ENCODE results near the gene TPRG1. TPM values are rescaled to one million over a fixed set of nuclear protein-coding genes. Genes with fewer than 3 reads are reported as not detected.

TPRG1 gene
- total and polyA plus RNA-seq, 9 of the 15 experiments (the other 6 are each of a cell fraction or from before 2014, with no cell fraction given) = 0.01 TPM; not detected in 8

DNA sequence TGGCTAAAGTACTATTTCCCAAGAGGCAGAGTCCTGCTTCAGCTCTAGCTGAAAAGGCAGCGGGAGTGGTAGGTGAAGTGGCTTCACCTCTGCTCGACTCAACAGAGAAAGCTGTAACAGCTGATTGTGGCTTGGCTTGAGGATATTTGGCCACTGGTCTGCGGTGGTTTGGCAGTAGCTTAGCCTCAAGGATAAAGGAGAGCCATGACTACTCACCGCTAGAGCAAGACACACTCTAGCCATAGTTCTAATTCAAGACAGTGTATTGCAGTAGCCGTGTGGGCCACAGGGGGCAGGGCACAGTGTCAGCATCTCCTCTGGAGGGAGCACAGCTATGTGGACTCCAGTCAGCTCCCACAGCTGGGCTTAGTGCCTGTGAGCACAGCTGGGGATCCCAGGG is 23.5 kb downstream of the TPRG1 start:
- in situ Hi-C loops (cut with MboI) (no loop called here), intact Hi-C loops (cut with micrococcal nuclease) (no loop called here)
- Histone ChIP-seq H3K36me3 (ENCODE audit: control insufficient read depth, insufficient read depth, low read length) (no peaks in the 10 kb centered on the region), H3K4me3 (no peak overlapping the region), H3K27ac (ENCODE audit: extremely low read depth, low read depth, low read length) (no peak overlapping the region), H3K9me3 (replicated peaks; ENCODE audit: control insufficient read depth, insufficient read depth, low read depth, low read length) (no peaks in the 10 kb centered on the region), H3K4me1 (replicated peaks in 1 of 2; ENCODE audit: control insufficient read depth in 2 of 2, insufficient read depth in 2 of 2, low read length in 2 of 2) (no peaks in the 10 kb centered on the region), H3K79me2 (ENCODE audit: control insufficient read depth, insufficient read depth, low read length) (no peaks in the 10 kb centered on the region), H3K9me1 (ENCODE audit: control insufficient read depth, insufficient read depth, low read length) (no peaks in the 10 kb centered on the region), H4K20me1 (replicated peaks; ENCODE audit: control insufficient read depth, insufficient read depth, low read length) (no peaks in the 10 kb centered on the region), H3K4me2 (ENCODE audit: insufficient read depth, low read length) (no peak overlapping the region), H2AFZ (ENCODE audit: low read depth, low read length) (no peak overlapping the region), H3K9ac (ENCODE audit: insufficient read depth in 1 of 2, low read depth in 2 of 2, low read length in 2 of 2) (no peak overlapping the region), H3K27me3 (ENCODE audit: control insufficient read depth in 2 of 2, insufficient read depth in 2 of 2, low read length in 2 of 2) (no peaks in the 10 kb centered on the region)
- WGBS (ENCODE audit: insufficient coverage, low coverage, missing lambda C conversion rate) = 0% methylated on average over 5 of the region's 5 CpGs
- TF ChIP-seq PCBP2 (IDR thresholded peaks at IDR 0.05; ENCODE audit: low read depth, low read length, poor library complexity, severe bottlenecking) = no peak
- TF ChIP-seq RBM14 (IDR thresholded peaks at IDR 0.05; ENCODE audit: borderline replicate concordance, insufficient read depth, low read depth, low read length) = no peak
- TF ChIP-seq, protein P1, sequence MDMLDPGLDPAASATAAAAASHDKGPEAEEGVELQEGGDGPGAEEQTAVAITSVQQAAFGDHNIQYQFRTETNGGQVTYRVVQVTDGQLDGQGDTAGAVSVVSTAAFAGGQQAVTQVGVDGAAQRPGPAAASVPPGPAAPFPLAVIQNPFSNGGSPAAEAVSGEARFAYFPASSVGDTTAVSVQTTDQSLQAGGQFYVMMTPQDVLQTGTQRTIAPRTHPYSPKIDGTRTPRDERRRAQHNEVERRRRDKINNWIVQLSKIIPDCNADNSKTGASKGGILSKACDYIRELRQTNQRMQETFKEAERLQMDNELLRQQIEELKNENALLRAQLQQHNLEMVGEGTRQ (CRISPR knock-in tag; IDR thresholded peaks at IDR 0.05) = no peak
- no peak for TF ChIP-seq SRSF7 (optimal IDR thresholded peaks at IDR 0.05; ENCODE audit: low read depth, low read length)
- TF ChIP-seq, protein P2, sequence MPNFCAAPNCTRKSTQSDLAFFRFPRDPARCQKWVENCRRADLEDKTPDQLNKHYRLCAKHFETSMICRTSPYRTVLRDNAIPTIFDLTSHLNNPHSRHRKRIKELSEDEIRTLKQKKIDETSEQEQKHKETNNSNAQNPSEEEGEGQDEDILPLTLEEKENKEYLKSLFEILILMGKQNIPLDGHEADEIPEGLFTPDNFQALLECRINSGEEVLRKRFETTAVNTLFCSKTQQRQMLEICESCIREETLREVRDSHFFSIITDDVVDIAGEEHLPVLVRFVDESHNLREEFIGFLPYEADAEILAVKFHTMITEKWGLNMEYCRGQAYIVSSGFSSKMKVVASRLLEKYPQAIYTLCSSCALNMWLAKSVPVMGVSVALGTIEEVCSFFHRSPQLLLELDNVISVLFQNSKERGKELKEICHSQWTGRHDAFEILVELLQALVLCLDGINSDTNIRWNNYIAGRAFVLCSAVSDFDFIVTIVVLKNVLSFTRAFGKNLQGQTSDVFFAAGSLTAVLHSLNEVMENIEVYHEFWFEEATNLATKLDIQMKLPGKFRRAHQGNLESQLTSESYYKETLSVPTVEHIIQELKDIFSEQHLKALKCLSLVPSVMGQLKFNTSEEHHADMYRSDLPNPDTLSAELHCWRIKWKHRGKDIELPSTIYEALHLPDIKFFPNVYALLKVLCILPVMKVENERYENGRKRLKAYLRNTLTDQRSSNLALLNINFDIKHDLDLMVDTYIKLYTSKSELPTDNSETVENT (CRISPR knock-in tag; IDR thresholded peaks at IDR 0.05) = no peak
- TF ChIP-seq, protein P3, sequence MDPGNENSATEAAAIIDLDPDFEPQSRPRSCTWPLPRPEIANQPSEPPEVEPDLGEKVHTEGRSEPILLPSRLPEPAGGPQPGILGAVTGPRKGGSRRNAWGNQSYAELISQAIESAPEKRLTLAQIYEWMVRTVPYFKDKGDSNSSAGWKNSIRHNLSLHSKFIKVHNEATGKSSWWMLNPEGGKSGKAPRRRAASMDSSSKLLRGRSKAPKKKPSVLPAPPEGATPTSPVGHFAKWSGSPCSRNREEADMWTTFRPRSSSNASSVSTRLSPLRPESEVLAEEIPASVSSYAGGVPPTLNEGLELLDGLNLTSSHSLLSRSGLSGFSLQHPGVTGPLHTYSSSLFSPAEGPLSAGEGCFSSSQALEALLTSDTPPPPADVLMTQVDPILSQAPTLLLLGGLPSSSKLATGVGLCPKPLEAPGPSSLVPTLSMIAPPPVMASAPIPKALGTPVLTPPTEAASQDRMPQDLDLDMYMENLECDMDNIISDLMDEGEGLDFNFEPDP (CRISPR knock-in tag; IDR thresholded peaks at IDR 0.05) = no peak
- TF ChIP-seq, protein P4, sequence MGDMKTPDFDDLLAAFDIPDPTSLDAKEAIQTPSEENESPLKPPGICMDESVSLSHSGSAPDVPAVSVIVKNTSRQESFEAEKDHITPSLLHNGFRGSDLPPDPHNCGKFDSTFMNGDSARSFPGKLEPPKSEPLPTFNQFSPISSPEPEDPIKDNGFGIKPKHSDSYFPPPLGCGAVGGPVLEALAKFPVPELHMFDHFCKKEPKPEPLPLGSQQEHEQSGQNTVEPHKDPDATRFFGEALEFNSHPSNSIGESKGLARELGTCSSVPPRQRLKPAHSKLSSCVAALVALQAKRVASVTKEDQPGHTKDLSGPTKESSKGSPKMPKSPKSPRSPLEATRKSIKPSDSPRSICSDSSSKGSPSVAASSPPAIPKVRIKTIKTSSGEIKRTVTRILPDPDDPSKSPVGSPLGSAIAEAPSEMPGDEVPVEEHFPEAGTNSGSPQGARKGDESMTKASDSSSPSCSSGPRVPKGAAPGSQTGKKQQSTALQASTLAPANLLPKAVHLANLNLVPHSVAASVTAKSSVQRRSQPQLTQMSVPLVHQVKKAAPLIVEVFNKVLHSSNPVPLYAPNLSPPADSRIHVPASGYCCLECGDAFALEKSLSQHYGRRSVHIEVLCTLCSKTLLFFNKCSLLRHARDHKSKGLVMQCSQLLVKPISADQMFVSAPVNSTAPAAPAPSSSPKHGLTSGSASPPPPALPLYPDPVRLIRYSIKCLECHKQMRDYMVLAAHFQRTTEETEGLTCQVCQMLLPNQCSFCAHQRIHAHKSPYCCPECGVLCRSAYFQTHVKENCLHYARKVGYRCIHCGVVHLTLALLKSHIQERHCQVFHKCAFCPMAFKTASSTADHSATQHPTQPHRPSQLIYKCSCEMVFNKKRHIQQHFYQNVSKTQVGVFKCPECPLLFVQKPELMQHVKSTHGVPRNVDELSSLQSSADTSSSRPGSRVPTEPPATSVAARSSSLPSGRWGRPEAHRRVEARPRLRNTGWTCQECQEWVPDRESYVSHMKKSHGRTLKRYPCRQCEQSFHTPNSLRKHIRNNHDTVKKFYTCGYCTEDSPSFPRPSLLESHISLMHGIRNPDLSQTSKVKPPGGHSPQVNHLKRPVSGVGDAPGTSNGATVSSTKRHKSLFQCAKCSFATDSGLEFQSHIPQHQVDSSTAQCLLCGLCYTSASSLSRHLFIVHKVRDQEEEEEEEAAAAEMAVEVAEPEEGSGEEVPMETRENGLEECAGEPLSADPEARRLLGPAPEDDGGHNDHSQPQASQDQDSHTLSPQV (IDR thresholded peaks at IDR 0.05) = no peak
- no peak for TF ChIP-seq U2AF1 (optimal IDR thresholded peaks at IDR 0.05; ENCODE audit: low read depth, low read length)
- no peak for TF ChIP-seq YBX1 (IDR thresholded peaks at IDR 0.05)
- TF ChIP-seq, protein P5, sequence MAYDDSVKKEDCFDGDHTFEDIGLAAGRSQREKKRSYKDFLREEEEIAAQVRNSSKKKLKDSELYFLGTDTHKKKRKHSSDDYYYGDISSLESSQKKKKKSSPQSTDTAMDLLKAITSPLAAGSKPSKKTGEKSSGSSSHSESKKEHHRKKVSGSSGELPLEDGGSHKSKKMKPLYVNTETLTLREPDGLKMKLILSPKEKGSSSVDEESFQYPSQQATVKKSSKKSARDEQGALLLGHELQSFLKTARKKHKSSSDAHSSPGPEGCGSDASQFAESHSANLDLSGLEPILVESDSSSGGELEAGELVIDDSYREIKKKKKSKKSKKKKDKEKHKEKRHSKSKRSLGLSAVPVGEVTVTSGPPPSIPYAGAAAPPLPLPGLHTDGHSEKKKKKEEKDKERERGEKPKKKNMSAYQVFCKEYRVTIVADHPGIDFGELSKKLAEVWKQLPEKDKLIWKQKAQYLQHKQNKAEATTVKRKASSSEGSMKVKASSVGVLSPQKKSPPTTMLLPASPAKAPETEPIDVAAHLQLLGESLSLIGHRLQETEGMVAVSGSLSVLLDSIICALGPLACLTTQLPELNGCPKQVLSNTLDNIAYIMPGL (CRISPR knock-in tag; IDR thresholded peaks at IDR 0.05) = no peak
- no peak for TF ChIP-seq HDAC8 (tag; IDR thresholded peaks at IDR 0.05)
- TF ChIP-seq HDAC1 (IDR thresholded peaks at IDR 0.05) = no peak
- FAIRE-seq = no peak
- no peak for DNase-seq (ENCODE audit: extremely low read depth in 1 of 4, low spot score in 3 of 4)
- ChIA-PET POLR2A (no interaction called here), CTCF (ENCODE audit: low intra/inter-chr PET ratio) (no interaction called here)
- ATAC-seq = no peak
- no TSS peak for BruUV-seq (replicated peaks)

All from K562 (cell line).